ENCODE results near the gene ATP10B.

ATP10B gene

GRCh38 chr5:160685695-160686094 lies 166.3 kb downstream of the ATP10B start:
- no peak for DNase-seq (ENCODE audit: low spot score)

- DNase-seq (ENCODE audit: low spot score), result no peak
These were observed 166.8 kb downstream of the ATP10B start for GRCh38 chr5:160685219-160685618.

GRCh38 chr5:160679567-160680309 lies 172.3 kb downstream of the ATP10B start:
- DNase-seq (ENCODE audit: low spot score), result no peak

GRCh38 chr5:160675988-160676387 lies 176.0 kb downstream of the ATP10B start:
- DNase-seq (ENCODE audit: low spot score), result no peak

GRCh38 chr5:160674901-160675300 lies 177.1 kb downstream of the ATP10B start:
- no peak for DNase-seq (ENCODE audit: low spot score)

- no peak for DNase-seq (ENCODE audit: low spot score)
These were observed 179.5 kb downstream of the ATP10B start for GRCh38 chr5:160672521-160672920.

- DNase-seq (ENCODE audit: low spot score), result no peak
These were observed 183.7 kb downstream of the ATP10B start for GRCh38 chr5:160668356-160668755.

- no peak for DNase-seq (ENCODE audit: low spot score)
These were observed 184.9 kb downstream of the ATP10B start for GRCh38 chr5:160667160-160667559.

GRCh38 chr5:160665460-160665859 lies 186.6 kb downstream of the ATP10B start:
- no peak for DNase-seq (ENCODE audit: low spot score)

GRCh38 chr5:160660132-160660531 lies 191.9 kb downstream of the ATP10B start:
- DNase-seq (ENCODE audit: low spot score), result no peak

GRCh38 chr5:160657622-160658458 lies 194.2 kb downstream of the ATP10B start:
- no peak for DNase-seq (ENCODE audit: low spot score)

GRCh38 chr5:160657068-160657507 lies 194.9 kb downstream of the ATP10B start:
- no peak for DNase-seq (ENCODE audit: low spot score)

GRCh38 chr5:160655717-160656116 lies 196.3 kb downstream of the ATP10B start:
- no peak for DNase-seq (ENCODE audit: low spot score)

GRCh38 chr5:160651692-160652645 lies 200.0 kb downstream of the ATP10B start:
- no peak for DNase-seq (ENCODE audit: low spot score)

GRCh38 chr5:160649304-160649703 lies 202.7 kb downstream of the ATP10B start:
- DNase-seq (ENCODE audit: low spot score), result no peak

GRCh38 chr5:160646033-160646432 lies 206.0 kb downstream of the ATP10B start:
- DNase-seq (ENCODE audit: low spot score), result no peak

- DNase-seq (ENCODE audit: low spot score), result no peak
These were observed 208.3 kb downstream of the ATP10B start for GRCh38 chr5:160643616-160644240.

GRCh38 chr5:160641405-160641804 lies 210.6 kb downstream of the ATP10B start:
- DNase-seq (ENCODE audit: low spot score), result no peak

GRCh38 chr5:160640406-160640805 lies 211.6 kb downstream of the ATP10B start:
- no peak for DNase-seq (ENCODE audit: low spot score)

- DNase-seq (ENCODE audit: low spot score), result no peak
These were observed 213.8 kb downstream of the ATP10B start for GRCh38 chr5:160638161-160638742.

Data from left forelimb (tissue), 1 donor.